GM12864 (cell line): ENCODE measurements around the gene EP400.

Experiments used
- DNase-seq: peaks from one replicate; pipeline ENCODE4 v3.0.0-alpha.2; 2011; ENCODE audit warnings: low read depth
- H3K4me3 ChIP-seq: 2 replicates; pipeline ENCODE4 v1.5.1; 2011; ENCODE audit warnings: mild to moderate bottlenecking, low read depth, low read length, control low read depth
- TF ChIP-seq, protein P1 (sequence below): IDR thresholded peaks from 2 replicates; pipeline ENCODE4 v1.5.1; 2011; ENCODE audit warnings: low read depth, mild to moderate bottlenecking, moderate library complexity, low read length, control low read depth, inconsistent platforms; ENCODE audit errors: missing control alignments

EP400 gene

GRCh38 chr12:131914179-131914702 lies 35.5 kb upstream of the EP400 start:
- no peak overlapping the region for H3K4me3 ChIP-seq
- TF ChIP-seq, protein P1, sequence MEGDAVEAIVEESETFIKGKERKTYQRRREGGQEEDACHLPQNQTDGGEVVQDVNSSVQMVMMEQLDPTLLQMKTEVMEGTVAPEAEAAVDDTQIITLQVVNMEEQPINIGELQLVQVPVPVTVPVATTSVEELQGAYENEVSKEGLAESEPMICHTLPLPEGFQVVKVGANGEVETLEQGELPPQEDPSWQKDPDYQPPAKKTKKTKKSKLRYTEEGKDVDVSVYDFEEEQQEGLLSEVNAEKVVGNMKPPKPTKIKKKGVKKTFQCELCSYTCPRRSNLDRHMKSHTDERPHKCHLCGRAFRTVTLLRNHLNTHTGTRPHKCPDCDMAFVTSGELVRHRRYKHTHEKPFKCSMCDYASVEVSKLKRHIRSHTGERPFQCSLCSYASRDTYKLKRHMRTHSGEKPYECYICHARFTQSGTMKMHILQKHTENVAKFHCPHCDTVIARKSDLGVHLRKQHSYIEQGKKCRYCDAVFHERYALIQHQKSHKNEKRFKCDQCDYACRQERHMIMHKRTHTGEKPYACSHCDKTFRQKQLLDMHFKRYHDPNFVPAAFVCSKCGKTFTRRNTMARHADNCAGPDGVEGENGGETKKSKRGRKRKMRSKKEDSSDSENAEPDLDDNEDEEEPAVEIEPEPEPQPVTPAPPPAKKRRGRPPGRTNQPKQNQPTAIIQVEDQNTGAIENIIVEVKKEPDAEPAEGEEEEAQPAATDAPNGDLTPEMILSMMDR, result no peak
- no peak for DNase-seq

DNA sequence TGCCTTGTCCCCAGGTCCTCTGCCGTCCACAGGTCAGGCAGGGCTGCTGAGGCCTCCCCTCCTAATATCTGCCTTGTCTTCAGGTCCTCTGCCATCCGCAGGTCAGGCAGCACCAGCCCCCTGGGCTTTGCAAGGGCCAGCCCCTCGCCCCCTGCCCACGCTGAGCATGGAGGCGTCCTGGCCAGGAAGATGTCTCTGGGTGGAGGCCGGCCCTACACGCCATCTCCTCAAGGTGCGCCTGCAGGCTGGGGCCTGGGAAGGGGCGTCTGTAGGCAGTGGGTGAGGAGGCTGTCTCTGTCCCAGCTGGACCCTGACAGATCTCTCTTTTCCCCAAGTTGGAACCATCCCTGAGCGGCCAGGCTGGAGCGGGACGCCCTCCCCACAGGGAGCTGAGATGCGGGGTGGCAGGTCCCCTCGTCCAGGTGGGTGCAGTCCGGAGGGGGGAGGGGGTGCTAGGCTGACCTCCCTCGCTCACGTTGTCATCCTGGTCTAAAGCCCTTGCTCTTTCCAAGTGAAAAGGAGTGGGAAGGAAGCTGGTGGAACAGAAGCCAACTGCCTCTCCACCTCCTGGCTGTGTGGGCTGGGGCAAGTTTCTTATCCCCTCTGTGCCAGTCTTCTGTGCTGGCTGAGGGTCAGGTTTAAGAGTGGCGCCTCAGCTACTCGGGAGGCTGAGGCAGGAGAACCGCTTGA lies 34.6 kb upstream of the EP400 start:
- TF ChIP-seq, protein P1, result no peak
- no peak overlapping the region for H3K4me3 ChIP-seq
- DNase-seq, result no peak

DNA sequence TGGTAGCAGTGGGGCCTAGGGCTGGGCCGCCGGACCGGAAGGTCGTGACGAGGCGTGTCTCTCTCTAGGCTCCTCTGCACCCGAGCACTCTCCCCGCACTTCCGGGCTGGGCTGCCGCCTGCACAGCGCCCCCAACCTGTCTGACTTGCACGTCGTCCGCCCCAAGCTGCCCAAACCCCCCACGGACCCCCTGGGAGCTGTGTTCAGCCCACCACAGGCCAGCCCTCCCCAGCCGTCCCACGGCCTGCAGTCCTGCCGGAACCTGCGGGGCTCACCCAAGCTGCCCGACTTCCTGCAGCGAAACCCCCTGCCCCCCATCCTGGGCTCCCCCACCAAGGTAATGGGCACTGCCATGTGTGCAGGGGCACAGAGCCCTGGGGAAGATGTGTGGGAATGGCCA lies 33.9 kb upstream of the EP400 start:
- H3K4me3 ChIP-seq, result no peak overlapping the region
- DNase-seq, result no peak
- TF ChIP-seq, protein P1, result no peak

DNA sequence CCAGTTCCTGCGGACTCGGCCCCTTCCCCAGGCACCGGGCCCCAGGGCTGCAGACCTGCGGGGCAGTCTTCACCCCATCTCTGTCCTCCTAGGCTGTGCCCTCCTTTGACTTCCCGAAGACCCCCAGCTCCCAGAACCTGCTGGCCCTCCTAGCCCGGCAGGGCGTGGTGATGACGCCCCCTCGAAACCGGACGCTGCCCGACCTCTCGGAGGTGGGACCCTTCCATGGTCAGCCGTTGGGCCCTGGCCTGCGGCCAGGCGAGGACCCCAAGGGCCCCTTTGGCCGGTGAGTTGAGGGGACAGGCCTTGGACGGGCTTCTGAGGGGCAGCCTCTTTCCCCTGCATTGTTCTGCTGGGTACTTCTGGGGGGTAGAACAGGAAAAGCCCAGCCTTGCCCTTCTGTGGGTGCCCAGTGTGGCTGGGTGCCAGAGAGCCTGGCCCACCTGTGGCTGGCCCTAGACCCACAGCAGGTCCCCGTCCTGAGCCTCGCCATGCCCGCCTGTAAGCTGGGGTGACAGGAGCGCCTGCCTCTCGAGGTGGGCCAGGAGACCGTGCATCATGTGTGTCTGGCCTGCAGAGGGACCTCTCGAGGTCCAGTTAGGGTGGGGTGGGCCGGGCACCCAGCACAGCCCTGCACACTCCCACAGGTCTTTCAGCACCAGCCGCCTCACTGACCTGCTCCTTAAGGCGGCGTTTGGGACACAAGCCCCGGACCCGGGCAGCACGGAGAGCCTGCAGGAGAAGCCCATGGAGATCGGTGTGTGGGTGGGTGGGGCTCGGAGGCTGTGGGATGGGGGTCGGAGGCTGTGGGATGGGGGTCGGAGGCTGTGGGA lies 33.2 kb upstream of the EP400 start:
- no peak for DNase-seq
- TF ChIP-seq, protein P1, result no peak
- no peak overlapping the region for H3K4me3 ChIP-seq

DNA sequence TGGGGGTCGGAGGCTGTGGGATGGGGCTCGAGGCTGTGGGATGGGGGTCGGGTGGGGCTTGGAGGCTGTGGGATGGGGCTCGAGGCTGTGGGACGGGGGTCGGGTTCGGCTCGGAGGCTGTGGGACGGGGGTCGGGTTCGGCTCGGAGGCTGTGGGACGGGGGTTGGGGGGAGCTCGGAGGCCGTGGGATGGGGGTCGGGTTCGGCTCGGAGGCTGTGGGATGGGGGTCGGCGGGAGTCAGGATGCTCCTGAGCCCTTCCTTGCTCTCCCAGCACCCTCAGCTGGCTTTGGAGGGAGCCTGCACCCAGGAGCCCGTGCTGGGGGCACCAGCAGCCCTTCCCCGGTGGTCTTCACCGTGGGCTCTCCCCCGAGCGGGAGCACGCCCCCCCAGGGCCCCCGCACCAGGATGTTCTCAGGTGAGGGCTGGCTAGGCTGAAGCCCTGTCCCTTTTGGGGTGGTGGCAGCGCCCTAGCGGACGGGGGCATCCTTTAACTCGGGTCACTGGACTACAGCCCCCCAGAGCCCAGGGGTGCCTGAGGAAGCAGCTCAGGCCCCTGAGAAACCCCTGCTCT lies 32.5 kb upstream of the EP400 start:
- no peak for DNase-seq
- no peak overlapping the region for H3K4me3 ChIP-seq
- TF ChIP-seq, protein P1, result no peak

DNA sequence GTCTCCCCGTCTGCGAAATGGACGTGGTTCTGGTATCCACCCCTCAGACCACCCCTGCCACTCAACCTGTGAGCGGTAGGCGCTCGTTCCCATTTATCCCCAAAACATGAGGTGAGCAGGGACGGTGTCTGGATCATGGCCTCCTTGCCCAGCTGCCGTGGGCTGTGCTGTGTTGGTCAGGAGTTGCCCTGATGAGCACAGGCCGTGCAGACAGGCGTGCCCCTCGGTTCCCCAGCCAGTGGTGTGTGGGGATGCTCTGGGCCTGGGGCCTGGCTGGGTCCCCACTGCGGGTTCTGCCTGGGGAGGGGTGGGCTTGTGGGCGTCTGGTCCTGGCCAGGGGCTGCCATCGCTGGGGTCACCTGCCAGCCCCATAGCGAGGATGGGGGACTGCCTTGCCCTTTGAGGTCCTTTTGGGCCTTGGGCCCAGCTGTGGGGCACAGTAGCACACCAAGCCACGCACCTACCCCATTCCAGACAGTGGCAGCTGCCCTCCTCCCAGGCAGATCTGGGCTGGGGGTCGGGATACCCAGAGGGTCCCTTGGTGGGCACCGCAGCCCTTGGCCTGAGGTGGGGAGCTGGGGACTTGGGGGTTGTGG lies 31.9 kb upstream of the EP400 start:
- no peak for DNase-seq
- H3K4me3 ChIP-seq, result no peak overlapping the region
- TF ChIP-seq, protein P1, result no peak
